Erythroblast (primary cell): ENCODE data around the gene PKDCC.

Experiments
- GATA1 ChIP-seq: IDR thresholded peaks from 2 replicates; pipeline ENCODE4 v1.6.1; 2011; ENCODE audit warnings: low read depth, mild to moderate bottlenecking, control low read depth, low read length, moderate library complexity
- POLR2A ChIP-seq: IDR thresholded peaks from 2 replicates; pipeline ENCODE4 v1.6.1; 2011; ENCODE audit warnings: mild to moderate bottlenecking, low read length

DNA sequence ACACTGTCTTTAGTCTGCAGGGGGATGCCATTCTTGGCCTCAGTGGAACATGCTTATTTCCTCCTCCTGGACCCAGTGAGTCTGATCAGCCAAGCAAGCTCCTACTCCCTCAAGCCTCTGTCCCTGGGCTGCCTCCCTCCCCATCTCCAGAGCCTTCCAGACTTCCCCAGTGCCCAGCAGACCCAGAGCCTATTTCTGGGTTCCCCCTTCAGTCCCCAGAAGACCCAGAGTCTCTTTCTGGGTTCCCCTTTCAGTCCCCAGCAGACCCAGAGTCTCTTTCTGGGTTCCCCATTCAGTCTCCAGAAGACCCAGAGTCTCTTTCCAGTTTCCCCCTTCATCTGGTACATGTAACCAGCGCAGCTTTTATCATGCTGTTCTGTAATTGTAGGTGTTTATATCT, 17.0 kb upstream of the PKDCC start:
- no peak for TF ChIP-seq POLR2A
- TF ChIP-seq GATA1, result no peak
